Activated T-helper 1 cell treated with anti-CD3 and anti-CD28 coated beads, Interleukin-12 subunit alpha, Interleukin-12 subunit beta, Interleukin-2, Interleukin-4 antibody, amounts not matched to agents 30 ng/mL and 10 ng/mL and 1 ng/mL, durations not matched to agents 14 hours and 24 hours and 36 hours (primary cell): Measurements from ENCODE around the gene PDCD1. TPM values are rescaled to one million over a fixed set of nuclear protein-coding genes. Genes with fewer than 3 reads are reported as not detected.

Experiments
- DNase-seq: peaks from one replicate; pipeline ENCODE4 v3.0.0; 2021; ENCODE audit warnings: low spot score
- H3K27ac Mint-ChIP-seq: one replicate; pipeline ENCODE4 v1.8.0; 2021; ENCODE audit warnings: mild to moderate bottlenecking, mixed read lengths
- H3K27me3 Mint-ChIP-seq: one replicate; pipeline ENCODE4 v1.8.0; 2022; ENCODE audit warnings: mild to moderate bottlenecking, moderate library complexity, mixed read lengths; ENCODE audit not compliant: insufficient read depth
- H3K36me3 Mint-ChIP-seq: one replicate; pipeline ENCODE4 v1.8.0; 2021; ENCODE audit warnings: low read depth, mixed read lengths
- H3K4me1 Mint-ChIP-seq: one replicate; pipeline ENCODE4 v1.8.0; 2021; ENCODE audit warnings: low read depth, mixed read lengths
- H3K4me3 Mint-ChIP-seq: one replicate; pipeline ENCODE4 v1.8.0; 2021; ENCODE audit warnings: mild to moderate bottlenecking, moderate library complexity, mixed read lengths
- H3K9me3 Mint-ChIP-seq: one replicate; pipeline ENCODE4 v1.8.0; 2021; ENCODE audit warnings: mixed read lengths
- intact Hi-C: fragments of 100-400 bp; cut with micrococcal nuclease; formaldehyde crosslinking; loops from one replicate; pipeline ENCODE4 v1.15.1; 2024
- total RNA-seq: library from RNA; stranded (reverse); gene quantifications from 2 replicates; pipeline ENCODE4 v1.2.3, GENCODE V29; 2022

Gene PDCD1
- total RNA-seq, 1 donor from 2014 or later: 67.8 TPM

DNA sequence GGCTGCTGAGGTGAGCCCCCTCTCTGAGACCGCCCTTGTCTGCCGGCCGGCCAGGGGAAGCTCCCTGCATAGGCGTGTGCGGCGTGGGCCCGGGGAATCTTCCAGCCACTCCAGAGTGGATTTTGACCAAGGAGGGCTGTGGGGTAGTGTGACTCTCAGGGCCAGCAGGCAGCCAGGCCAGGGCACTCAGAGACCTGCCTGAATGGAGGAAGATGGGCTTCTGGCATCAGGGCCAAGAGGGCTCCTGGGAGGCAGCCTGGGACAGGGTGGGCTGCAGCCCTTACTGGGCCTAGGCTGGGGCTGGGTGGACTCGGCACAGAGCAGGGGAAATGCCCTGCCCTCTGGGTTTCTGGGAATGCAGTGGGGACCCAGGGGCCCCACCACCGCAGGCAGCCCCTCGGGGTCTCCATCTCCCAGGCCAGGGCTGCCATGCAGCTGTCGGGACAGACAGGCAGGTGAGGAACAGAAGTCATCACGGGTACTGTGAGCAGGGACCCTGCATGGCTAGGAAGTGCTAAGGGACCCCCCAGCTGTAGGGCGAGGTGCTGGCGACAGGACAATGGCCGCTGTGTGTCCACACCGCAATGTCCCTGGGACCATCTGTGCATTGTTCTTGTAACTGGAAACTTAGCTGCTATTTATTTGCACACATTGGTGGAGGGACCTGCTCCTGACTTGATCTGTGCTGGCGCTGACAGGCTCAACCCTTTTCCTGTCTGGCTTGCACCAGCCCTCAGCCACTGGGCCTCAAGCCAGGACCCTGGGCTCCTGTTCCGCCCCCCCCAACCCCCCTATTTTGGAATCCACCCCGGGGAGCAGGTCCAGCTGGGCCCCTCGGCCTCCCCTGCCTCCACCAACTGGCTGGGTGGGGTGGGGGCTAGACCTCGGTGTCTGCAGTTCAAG, 4.1 kb downstream of the PDCD1 start:
- no peak overlapping the region for H3K27ac Mint-ChIP-seq
- no peak overlapping the region for H3K4me3 Mint-ChIP-seq
- no peaks in the 10 kb centered on the region for H3K9me3 Mint-ChIP-seq
- H3K27me3 Mint-ChIP-seq: no peaks in the 10 kb centered on the region
- H3K36me3 Mint-ChIP-seq: peaks cover 6% of the 10 kb centered on the region
- intact Hi-C loops: no loop called here
- H3K4me1 Mint-ChIP-seq: peaks cover 11% of the 10 kb centered on the region
- no peak for DNase-seq

DNA sequence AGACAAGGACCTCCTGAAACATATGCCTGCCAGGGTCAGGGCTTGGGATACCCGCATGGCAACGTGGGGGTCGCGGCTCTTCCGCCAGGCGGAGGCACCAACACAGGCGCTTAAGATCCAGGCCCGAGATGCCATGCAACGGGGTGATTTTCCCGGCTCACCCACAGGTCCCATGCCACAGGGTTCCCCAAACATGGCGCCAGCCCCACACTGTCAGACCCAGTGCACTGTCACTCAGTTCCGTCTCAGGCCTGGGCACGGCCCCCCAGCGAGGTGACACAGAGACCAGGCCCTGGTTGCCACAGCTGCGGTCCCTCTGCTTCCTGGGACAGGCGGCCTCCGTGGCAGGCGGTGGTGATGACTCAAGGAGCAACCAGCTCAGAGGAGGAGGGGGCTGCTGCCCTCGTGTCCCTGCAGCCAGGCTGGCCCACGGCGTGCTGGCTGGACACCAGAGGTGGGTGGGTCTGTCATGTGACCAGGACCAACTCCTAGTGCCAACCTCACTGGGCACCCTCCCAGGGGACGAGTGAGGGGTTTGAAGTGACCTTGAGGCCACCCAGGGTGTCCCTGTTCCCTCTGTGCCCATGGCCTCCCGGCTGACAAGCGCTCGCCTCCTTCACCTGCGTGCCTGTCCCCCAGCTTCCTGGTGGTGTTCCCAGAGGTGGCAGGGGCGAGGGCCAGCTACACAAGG, 4.9 kb downstream of the PDCD1 start:
- Mint-ChIP-seq H3K36me3 (peaks cover 6% of the 10 kb centered on the region), H3K27me3 (no peaks in the 10 kb centered on the region), H3K9me3 (no peaks in the 10 kb centered on the region), H3K27ac (no peak overlapping the region), H3K4me1 (peaks cover 10% of the 10 kb centered on the region), H3K4me3 (no peak overlapping the region)
- intact Hi-C loops: no loop called here
- no peak for DNase-seq

DNA sequence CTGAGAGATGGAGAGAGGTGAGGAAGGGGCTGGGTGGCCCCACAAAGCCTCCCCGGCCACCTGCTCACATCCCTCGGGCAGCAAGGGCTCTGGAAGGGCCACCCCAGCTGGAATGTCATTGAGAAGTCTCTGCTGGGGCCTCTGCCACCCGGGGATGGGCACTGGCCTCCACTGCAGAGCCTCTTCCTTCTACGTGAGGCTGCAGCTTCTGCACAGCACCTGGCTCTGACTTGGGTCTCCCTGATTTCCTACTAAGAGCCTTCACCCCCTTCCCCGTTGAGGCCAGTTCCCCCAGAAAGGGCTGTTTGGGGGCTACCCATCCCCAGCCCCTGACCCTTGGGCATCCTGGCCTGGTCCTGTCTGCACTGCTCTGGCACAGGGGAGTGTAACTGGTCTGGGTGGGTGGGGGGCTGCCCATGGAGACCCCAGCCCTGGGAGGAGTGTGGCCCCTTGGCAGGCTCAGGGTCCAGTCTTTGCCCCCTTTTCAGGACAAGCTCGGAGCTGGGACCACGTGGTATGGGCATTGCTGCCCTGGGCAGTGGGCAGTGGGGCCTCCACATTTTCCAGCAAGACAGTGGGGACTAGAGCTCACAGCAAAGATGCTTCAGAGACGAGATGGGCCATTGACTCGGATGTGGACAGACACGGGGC, 5.6 kb downstream of the PDCD1 start:
- no peaks in the 10 kb centered on the region for H3K9me3 Mint-ChIP-seq
- no peak overlapping the region for H3K27ac Mint-ChIP-seq
- H3K4me3 Mint-ChIP-seq: no peak overlapping the region
- peaks cover 6% of the 10 kb centered on the region for H3K36me3 Mint-ChIP-seq
- no peaks in the 10 kb centered on the region for H3K27me3 Mint-ChIP-seq
- intact Hi-C loops: no loop called here
- peaks cover 10% of the 10 kb centered on the region for H3K4me1 Mint-ChIP-seq
- no peak for DNase-seq

DNA sequence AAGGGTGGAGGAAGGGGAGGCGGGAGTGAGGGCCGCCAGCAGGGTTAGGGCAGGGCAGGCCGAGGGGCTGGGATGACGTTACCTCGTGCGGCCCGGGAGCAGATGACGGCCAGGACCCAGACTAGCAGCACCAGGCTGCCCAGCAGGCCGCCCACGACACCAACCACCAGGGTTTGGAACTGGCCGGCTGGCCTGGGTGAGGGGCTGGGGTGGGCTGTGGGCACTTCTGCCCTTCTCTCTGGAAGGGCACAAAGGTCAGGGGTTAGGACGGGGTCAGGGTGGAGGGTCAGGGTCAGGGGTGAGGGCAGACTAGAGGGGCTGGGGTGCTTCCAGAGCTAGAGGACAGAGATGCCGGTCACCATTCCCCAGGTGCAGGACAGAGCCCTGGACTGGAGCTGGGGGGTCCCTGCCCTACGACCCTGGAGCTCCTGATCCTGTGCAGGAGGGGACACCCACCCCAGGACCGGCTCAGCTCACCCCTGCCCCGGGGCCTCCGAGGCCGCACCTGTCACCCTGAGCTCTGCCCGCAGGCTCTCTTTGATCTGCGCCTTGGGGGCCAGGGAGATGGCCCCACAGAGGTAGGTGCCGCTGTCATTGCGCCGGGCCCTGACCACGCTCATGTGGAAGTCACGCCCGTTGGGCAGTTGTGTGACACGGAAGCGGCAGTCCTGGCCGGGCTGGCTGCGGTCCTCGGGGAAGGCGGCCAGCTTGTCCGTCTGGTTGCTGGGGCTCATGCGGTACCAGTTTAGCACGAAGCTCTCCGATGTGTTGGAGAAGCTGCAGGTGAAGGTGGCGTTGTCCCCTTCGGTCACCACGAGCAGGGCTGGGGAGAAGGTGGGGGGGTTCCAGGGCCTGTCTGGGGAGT, 6.3 kb downstream of the PDCD1 start:
- no peak overlapping the region for H3K4me3 Mint-ChIP-seq
- intact Hi-C loops: no loop called here
- peaks cover 6% of the 10 kb centered on the region for H3K36me3 Mint-ChIP-seq
- no peaks in the 10 kb centered on the region for H3K27me3 Mint-ChIP-seq
- no peak overlapping the region for H3K27ac Mint-ChIP-seq
- H3K9me3 Mint-ChIP-seq: no peaks in the 10 kb centered on the region
- H3K4me1 Mint-ChIP-seq: peaks cover 10% of the 10 kb centered on the region
- no peak for DNase-seq

DNA sequence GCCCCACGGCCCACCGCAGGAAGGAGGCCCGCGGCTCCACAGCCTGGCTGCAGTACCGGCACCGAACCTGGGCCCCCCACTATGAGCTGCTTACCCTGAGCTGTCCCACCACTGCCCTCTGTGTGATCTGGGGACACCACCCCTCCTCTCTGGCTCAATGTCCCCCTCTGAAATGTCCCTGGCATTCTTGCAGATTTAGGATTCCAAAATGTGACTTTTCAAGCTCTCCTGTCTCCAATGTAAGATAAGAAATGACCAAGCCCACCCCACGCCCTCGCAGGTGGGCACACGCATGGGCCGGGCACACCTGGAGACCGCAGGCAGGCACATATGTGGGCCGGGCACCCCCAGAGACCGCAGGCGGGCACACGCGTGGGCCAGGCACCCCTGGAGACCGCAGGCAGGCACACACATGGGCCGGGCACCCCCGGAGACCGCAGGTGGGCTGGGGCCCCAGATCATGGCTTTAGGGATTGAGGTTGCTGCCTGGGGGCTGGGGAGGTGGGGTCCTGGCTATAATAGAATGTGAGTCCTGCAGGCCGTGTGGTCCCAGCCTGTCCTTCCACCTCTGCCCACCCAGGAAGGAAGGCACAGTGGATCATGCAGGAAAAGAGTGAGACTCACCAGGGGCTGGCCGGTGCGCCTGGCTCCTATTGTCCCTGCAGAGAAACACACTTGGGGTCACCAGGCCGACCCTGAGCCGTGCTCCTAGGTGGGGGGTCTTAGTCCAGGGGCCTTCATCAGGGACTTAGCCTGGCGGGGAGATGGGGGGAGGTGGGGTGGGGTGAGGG, 7.2 kb downstream of the PDCD1 start:
- no peak overlapping the region for H3K27ac Mint-ChIP-seq
- no peak overlapping the region for H3K4me3 Mint-ChIP-seq
- H3K36me3 Mint-ChIP-seq: peaks cover 4% of the 10 kb centered on the region
- peaks cover 8% of the 10 kb centered on the region for H3K4me1 Mint-ChIP-seq
- H3K27me3 Mint-ChIP-seq: no peaks in the 10 kb centered on the region
- H3K9me3 Mint-ChIP-seq: no peaks in the 10 kb centered on the region
- no peak for DNase-seq
- intact Hi-C loops: no loop called here

DNA sequence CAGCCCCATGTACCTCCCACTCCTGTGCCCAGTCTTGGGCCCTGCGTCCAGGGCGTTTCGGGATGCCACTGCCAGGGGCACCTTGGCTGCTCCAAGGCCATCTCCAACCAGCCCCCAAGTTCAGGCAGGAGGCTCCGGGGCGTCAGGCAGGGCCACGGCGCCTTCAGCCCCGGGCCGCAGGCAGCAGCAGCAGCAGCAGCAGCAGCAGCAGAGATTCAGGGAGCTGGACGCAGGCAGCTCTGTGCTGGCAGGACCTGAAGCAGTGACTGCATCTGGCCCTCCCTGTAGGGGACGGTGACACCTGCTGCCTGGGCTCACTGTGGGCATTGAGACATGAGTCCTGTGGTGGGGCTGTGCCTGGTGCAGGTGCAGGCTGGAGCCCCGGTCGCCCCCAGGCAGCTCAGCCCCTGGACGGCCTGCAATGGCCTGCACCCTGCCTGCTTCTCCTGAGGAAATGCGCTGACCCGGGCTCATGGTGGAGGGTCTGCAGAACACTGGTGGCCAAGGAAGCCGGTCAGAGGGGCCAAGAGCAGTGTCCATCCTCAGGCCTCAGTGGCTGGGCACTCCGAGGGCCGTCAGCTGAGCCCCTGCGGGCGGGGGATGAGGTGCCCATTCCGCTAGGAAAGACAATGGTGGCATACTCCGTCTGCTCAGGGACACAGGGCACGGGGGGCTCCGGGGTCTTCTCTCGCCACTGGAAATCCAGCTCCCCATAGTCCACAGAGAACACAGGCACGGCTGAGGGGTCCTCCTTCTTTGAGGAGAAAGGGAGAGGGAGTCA, 8.0 kb downstream of the PDCD1 start:
- Mint-ChIP-seq H3K4me1 (peaks cover 12% of the 10 kb centered on the region), H3K27me3 (no peaks in the 10 kb centered on the region), H3K9me3 (peaks cover 3% of the 10 kb centered on the region), H3K4me3 (no peak overlapping the region), H3K27ac (no peak overlapping the region), H3K36me3 (peaks cover 7% of the 10 kb centered on the region)
- intact Hi-C loops: no loop called here
- no peak for DNase-seq

DNA sequence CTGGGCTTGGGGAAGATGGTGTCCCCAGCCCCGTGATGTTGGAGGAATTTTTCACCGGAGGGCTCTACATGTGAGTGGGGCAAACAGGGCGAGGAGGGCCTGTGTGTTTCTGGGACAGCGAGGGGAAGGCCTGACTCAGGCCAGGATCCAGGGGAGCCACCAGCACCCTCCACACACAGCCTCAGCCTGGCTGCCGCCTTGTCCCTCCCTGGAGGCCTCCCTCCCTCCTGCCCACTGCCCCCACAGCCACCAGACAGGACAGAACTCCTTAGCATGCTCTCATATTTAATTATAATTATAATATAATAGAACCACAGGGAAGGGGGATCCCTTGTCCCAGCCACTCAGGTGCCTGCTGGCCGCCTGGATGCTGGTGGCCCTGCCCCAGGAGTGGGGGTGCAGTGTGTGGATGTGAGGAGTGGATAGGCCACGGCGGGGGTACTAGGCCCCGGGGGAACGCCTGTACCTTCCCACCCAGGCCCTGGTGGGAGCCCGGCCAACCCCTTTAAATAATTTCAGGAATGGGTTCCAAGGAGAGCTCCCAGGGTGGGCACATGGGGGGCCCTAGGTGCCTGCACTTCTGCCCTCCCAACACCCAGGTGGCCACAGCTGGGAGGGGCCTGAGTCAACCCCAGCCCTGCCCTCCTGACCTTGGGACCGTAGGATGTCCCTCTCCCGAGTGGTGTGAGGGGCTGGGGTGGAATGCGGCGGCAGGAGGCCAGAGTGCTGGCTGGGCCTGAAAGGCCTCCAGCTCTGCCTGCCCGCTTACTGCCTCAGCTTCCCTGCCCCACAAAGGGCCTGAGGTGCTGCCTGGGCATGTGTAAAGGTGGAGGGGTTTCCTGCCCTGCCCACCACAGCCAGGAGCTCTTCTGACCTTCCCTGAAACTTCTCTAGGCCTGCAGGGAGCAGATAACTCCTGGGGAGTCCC, 8.8 kb downstream of the PDCD1 start:
- peaks cover 7% of the 10 kb centered on the region for H3K36me3 Mint-ChIP-seq
- no peak overlapping the region for H3K27ac Mint-ChIP-seq
- no peak overlapping the region for H3K4me3 Mint-ChIP-seq
- no peak for DNase-seq
- no peaks in the 10 kb centered on the region for H3K27me3 Mint-ChIP-seq
- intact Hi-C loops: no loop called here
- peaks cover 18% of the 10 kb centered on the region for H3K4me1 Mint-ChIP-seq
- peaks cover 8% of the 10 kb centered on the region for H3K9me3 Mint-ChIP-seq

DNA sequence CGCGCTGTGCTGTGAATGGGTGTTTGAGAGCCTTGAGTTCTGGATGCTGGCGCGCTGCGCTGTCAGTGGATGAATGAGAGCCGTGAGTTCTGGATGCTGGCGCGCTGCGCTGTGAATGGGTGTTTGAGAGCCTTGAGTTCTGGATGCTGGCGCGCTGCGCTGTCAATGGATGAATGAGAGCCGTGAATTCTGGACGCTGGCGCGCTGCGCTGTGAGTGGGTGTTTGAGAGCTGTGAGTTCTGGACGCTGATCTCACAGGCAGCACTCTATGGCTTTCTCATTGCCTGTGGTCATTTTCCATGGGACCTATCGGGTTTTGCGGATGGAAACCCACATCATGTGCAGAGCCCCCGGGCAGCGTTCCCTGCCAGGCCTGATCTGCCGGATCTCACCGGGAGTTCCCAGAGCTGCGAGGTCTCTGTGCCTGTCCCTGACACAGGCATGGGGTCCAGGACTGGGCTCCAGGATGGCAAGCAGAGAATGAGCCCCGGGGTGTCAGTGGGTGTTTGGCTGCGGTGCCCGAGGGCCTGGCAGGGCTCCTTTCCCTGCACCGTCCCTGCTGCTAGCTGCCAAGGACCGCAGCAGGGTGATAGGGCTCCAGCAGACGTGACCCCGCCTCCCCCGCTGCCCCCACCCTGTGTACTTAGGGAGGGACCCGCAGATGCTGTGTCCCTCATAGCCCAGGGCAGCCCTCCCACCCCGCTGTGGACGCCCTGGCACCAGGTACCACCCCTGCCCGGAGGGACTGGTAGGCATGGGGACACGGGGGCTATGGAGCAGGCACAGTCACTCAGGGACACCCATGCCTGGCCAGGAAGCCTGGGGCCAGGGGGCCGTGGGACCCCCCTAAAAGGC, 9.7 kb downstream of the PDCD1 start:
- H3K4me1 Mint-ChIP-seq: peaks cover 18% of the 10 kb centered on the region
- intact Hi-C loops: no loop called here
- DNase-seq: no peak
- H3K27ac Mint-ChIP-seq: no peak overlapping the region
- H3K27me3 Mint-ChIP-seq: peaks cover 4% of the 10 kb centered on the region
- H3K4me3 Mint-ChIP-seq: no peak overlapping the region
- H3K9me3 Mint-ChIP-seq: peaks cover 8% of the 10 kb centered on the region
- H3K36me3 Mint-ChIP-seq: peaks cover 7% of the 10 kb centered on the region

DNA sequence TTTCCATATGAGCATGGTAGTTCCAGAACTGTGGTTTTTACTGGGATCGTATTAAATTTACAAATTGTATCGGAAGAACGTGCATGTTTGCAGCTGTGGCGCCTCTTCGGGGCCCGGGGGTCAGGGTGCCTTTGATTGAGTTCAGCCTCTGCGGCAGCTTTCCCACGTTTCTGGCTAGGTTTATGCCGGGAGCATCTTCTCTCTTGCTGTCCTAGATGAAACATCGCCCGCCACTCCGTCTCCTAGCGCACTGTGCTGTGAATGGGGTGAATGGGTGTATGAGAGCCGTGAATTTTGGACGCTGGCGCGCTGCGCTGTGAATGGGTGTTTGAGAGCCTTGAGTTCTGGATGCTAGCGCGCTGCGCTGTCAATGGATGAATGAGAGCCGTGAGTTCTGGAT, 12.3 kb downstream of the PDCD1 start:
- peaks cover 7% of the 10 kb centered on the region for H3K36me3 Mint-ChIP-seq
- intact Hi-C loops: no loop called here
- H3K27me3 Mint-ChIP-seq: peaks cover 5% of the 10 kb centered on the region
- H3K27ac Mint-ChIP-seq: peak overlapping the region; percentile 95
- no peak for DNase-seq
- H3K9me3 Mint-ChIP-seq: peaks cover 8% of the 10 kb centered on the region
- peaks cover 27% of the 10 kb centered on the region for H3K4me1 Mint-ChIP-seq
- H3K4me3 Mint-ChIP-seq: peak overlapping the region; percentile 43
